ENCODE measurements around the gene CASK.

DNA sequence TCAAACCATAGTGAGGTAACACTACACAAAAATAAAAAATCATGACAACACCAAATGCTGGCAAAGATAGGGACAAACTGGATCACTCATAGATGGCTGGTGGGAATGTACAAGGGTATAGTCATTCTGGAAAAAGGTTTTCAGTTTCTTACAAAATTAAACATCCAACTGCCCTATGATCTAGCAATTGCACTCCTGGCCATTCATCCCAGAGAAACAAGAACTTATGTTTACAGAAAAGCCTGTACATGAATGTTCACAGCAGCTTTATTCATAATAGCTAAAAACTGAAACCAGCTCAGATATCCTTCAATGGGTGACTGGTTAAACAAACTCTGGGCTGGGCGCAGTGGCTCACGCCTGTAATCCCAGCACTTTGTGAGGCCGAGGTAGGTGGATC lies 432.9 kb downstream of the CASK start:
- TF ChIP-seq, protein P1, sequence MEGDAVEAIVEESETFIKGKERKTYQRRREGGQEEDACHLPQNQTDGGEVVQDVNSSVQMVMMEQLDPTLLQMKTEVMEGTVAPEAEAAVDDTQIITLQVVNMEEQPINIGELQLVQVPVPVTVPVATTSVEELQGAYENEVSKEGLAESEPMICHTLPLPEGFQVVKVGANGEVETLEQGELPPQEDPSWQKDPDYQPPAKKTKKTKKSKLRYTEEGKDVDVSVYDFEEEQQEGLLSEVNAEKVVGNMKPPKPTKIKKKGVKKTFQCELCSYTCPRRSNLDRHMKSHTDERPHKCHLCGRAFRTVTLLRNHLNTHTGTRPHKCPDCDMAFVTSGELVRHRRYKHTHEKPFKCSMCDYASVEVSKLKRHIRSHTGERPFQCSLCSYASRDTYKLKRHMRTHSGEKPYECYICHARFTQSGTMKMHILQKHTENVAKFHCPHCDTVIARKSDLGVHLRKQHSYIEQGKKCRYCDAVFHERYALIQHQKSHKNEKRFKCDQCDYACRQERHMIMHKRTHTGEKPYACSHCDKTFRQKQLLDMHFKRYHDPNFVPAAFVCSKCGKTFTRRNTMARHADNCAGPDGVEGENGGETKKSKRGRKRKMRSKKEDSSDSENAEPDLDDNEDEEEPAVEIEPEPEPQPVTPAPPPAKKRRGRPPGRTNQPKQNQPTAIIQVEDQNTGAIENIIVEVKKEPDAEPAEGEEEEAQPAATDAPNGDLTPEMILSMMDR (IDR thresholded peaks at IDR 0.05) = no peak
- no peak for TF ChIP-seq EP300 (IDR thresholded peaks at IDR 0.05)
- no peak for TF ChIP-seq POLR2A (IDR thresholded peaks at IDR 0.05)

All from tibial nerve (tissue), 4 donors.